GF-D8 (cell line): ENCODE data around the gene CCDC146.
A peak's percentile ranks its signal among the peaks of the same experiment; 100 is the strongest.

Experiments used
- DNase-seq: peaks from one replicate; lab custom pipeline; 2025; lab: John Stamatoyannopoulos, UW

Gene CCDC146

DNA sequence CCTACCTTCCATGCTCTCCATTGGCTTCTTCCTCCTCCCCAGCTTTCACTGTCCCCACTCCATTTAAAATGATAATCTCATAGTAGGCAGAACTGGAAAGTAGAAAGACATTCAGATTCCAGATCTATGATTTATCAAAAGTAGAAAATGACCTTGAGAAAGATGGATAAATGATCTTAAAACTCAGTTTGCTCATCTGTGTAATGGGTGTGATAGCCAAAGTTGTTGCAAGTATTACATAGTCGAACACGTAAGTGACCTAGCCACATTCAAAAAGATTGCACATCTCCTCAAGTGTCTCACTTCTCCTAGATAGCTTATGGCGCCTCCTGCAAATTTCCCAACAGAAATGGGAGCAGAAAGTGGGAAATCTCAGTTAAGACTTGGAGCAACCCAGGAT, 167.0 kb downstream of the CCDC146 start:
- DNase-seq, result no peak

GRCh38 chr7:77290425-77290824, 168.0 kb downstream of the CCDC146 start:
- no peak for DNase-seq

DNA sequence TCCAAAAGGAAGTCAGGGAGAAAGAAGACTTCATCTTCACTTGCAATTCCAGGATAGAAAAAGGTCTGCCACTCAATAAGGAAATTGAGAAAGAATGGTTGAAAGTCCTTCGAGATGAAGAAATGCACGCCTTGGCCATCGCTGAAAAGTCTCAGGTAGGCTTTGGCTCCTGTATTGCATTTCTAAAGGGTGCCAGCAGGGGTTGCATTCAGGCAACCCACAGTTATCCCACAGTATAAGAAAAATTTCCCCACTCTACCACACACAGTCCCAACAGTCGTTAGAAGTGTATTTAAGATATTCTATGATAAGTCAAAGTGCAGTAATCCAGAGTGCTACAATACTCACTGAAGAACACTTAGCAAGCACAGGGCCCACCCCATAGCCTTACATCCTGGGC, 170.6 kb downstream of the CCDC146 start:
- DNase-seq, result no peak

GRCh38 chr7:77295549-77295948, 173.1 kb downstream of the CCDC146 start:
- DNase-seq, result no peak

GRCh38 chr7:77306231-77307067, 184.0 kb downstream of the CCDC146 start:
- no peak for DNase-seq

DNA sequence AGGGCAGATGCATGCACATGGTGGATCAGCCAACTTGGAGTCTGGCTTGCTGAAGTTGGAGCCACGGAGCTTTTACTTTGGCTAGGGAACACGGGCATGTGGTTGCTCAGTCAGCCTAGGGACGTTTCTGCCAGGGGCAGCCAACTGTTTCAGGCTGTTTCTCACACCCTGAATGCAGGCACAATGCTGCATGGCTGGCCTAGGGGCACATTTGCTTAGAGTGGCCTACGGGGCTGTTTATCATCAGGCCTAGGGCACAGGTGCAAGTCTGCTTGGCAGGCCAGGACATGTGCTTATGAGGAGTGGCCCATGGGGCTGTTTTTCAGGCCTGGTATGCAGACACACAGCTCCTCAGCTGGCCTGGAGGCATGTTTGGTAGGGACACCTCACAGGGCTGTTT, 186.4 kb downstream of the CCDC146 start:
- no peak for DNase-seq

- no peak for DNase-seq
Observed at GRCh38 chr7:77309714-77310220, 187.4 kb downstream of the CCDC146 start.

DNA sequence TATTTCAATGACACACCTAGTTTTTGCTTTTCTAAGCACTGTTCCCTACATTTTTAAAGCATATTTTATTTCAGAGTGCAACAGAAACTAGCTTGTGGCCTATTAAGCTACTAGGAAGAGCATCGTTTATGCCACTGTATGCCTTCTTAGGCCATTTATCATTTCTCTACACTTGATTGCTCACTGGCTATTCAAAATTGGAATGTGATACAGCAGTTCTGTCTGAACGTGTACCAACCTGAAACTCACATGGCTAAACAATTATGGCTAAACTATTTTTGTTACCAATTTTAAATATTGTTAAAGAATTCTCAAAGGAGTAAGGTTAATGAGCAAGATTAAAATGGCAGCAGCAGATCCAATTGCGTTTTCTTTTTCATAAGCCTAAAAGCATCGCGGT, 188.6 kb downstream of the CCDC146 start:
- DNase-seq, result no peak

- DNase-seq, result no peak
Observed at GRCh38 chr7:77313085-77313484, 190.7 kb downstream of the CCDC146 start.

DNA sequence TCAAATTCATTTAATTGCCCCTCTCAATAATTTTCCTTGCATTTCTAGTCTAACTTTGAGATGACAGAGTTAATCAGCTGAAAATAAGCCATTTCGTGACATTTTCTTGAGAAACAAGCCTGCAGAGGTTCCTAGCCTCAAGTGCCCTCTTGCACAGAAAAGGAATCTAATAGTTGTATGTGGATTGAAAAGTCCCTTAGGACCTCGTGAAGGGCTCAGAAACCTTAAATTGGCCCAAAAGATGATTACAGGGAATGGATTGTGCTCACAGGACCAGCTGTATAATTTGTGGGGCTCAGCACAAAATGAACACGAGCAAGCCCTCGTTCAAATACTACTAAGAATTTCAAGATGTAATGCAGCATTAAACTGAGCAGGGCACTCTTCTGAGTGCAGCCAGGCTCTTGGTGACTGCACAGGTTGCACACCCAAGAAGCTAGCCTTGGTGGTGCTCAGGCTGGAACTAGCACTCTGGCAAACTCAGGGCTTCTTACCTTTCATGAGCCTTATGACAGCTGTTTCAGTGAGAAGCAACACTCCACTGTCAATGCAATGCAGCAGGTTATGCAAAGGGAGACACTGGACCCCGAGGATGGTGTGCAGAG, 191.6 kb downstream of the CCDC146 start:
- no peak for DNase-seq

DNA sequence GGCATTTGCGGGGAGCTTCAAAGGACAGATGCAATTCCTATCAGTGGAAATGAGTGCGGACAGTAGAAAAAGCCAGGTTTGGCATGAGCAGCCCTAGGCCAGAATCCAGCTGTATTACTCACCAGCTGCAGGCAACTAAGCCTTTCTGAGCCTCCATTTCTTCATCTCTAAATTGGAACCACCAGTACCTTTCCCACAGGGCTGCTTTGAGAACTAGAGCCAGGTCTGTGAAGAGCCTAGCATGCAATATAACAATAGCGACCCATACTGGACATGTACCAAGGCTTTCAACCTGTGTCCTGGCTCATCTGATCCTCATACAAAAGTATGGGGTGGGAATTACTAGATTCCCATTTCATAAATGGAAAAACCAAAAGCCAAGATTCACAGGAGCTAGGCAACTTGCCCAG, 192.8 kb downstream of the CCDC146 start:
- no peak for DNase-seq

- DNase-seq, result no peak
Observed at GRCh38 chr7:77316219-77316978, 194.0 kb downstream of the CCDC146 start.

GRCh38 chr7:77318019-77318418, 195.6 kb downstream of the CCDC146 start:
- no peak for DNase-seq

DNA sequence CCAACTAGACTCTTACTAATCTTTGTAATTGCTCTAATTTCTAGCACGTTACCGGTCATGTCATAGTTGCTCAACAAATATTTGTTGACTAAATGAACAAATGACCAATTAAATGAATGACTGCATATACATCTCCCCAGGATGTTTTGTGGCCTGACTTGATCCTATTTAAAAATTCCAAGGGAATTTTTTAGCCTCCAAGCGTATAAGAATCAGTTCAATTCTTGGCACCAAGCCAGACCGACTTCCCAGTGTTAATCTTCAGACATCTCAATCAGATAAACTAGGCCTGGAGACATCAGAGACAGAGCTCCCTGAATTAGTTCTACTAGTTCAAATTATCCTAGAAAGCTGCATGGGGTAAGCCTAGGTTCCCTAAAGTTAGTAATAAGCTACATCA, 197.7 kb downstream of the CCDC146 start:
- no peak for DNase-seq

- no peak for DNase-seq
Observed at GRCh38 chr7:77320714-77321113, 198.3 kb downstream of the CCDC146 start.

GRCh38 chr7:77321300-77321699, 198.9 kb downstream of the CCDC146 start:
- no peak for DNase-seq

GRCh38 chr7:77326131-77326530, 203.7 kb downstream of the CCDC146 start:
- no peak for DNase-seq

DNA sequence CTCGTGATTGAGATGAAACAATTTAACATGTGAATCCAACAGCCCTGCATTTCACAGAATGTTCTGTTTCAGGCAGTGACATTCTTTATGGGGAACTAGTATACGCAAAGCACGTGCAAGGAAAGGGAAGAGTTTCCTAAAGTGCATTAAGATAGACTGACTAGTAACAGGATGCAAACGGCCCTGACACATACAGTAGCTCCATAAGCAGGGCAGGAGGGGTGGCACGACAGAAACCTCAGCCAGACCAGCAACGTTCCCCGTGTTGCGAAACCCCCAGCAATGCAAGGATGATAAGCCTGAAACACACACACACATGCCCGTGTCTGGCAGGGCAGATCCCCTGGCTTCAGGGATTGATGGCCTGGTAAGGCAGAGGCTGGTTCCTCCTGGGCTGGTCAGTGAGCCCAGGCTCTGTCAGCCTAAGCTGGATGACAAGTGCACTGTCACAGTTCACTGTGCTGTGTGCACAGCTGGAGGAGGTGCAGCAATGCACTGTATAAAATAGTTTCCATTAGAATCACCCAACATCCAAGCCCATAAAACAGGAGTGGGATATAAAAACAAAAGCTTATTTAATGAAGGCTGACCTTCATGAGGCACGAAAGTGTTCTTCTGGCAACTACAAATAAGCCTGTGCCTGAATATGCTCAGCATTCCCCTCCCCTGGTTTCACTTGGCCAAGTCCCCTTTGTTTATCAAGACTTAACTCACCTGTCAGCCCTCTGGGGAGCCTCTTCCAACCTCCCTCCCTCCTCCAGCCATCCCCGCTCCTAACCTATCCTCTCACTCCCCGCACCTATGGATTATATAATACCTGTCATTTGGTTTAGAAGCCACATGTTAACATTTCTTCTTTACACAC, 204.9 kb downstream of the CCDC146 start:
- DNase-seq, result peak; percentile 70

- DNase-seq, result peak; percentile 53
Observed at GRCh38 chr7:77327932-77328628, 205.7 kb downstream of the CCDC146 start.

DNA sequence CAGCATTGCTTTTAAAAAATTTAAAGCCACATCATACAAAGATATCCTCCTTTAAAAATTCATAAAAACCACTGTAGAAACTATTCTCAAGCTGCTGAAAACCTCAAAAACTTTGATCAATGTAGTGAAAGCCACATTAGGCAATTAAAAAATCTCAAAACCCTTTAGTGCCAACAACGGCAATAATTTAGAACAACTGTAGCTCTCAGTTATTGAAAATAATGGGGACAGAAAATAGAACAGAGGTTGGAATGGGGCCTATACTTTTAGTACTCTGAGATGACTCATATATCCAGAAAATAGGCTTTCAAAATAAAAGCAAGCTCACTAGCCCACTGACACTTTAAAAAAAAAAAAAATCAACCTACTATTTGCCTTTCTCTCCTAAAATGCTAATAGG, 206.3 kb downstream of the CCDC146 start:
- no peak for DNase-seq
